Activated CD8-positive, alpha-beta T cell treated with anti-CD3 and anti-CD28 coated beads for 36 hours (primary cell): Measurements from ENCODE around the gene CXCL16. TPM values are rescaled to one million over a fixed set of nuclear protein-coding genes. Genes with fewer than 3 reads are reported as not detected.

Source experiments
- ATAC-seq: fragments of 200-7000 bp; cut with Tn5 transposase; one replicate; pipeline ENCODE4 v1.10.0; 2021; ENCODE audit warnings: mild to moderate bottlenecking, moderate library complexity
- CTCF ChIA-PET: fragments of 350-600 bp; sonication (Branson Sonifier 250); formaldehyde crosslinking; loops from one replicate; lab custom pipeline; 2021; ENCODE audit warnings: antibody characterized with exemption; lab: Charles Lee
- POLR2A ChIA-PET: fragments of 350-600 bp; sonication (Branson Sonifier 250); formaldehyde crosslinking; loops from one replicate; lab custom pipeline; 2021; ENCODE audit warnings: antibody characterized with exemption; lab: Charles Lee
- DNase-seq: peaks from one replicate; pipeline ENCODE4 v3.0.0-alpha.2; 2020
- H3K27ac Mint-ChIP-seq: one replicate; pipeline ENCODE4 v1.8.0; 2021; ENCODE audit warnings: mild to moderate bottlenecking, mixed read lengths
- H3K27me3 Mint-ChIP-seq: one replicate; pipeline ENCODE4 v1.8.0; 2021; ENCODE audit warnings: mixed read lengths
- H3K36me3 Mint-ChIP-seq: one replicate; pipeline ENCODE4 v1.8.0; 2021; ENCODE audit warnings: low read depth, mixed read lengths
- H3K4me1 Mint-ChIP-seq: one replicate; pipeline ENCODE4 v1.8.0; 2021; ENCODE audit warnings: low read depth, mixed read lengths
- H3K4me3 Mint-ChIP-seq: one replicate; pipeline ENCODE4 v1.8.0; 2021; ENCODE audit warnings: mild to moderate bottlenecking, moderate library complexity, mixed read lengths
- H3K9me3 Mint-ChIP-seq: one replicate; pipeline ENCODE4 v1.8.0; 2021; ENCODE audit warnings: mixed read lengths
- CTCF ChIP-seq: fragments of 200-600 bp; IDR thresholded peaks from one replicate; pipeline ENCODE4 v1.8.0; 2022; ENCODE audit warnings: antibody characterized with exemption, mild to moderate bottlenecking
- intact Hi-C: fragments of 100-400 bp; cut with micrococcal nuclease; formaldehyde crosslinking; loops from one replicate; pipeline ENCODE4 v1.10.0; 2022
- total RNA-seq, 2 experiments: library from RNA; stranded (reverse); gene quantifications; one replicate each; pipeline ENCODE4 v1.2.3, GENCODE V29; 2021

CXCL16 gene
- total RNA-seq, 2 experiments from 2014 or later: 2.0 to 2.5 TPM

GRCh38 chr17:4777969-4778760 is 38.4 kb upstream of the CXCL16 start:
- intact Hi-C loops: no loop called here
- POLR2A ChIA-PET: interaction anchor here (1.0 kb wide), 1 partner anchor 21 kb away, joined by 3 read pairs; no protein-coding TSS in a partner anchor

GRCh38 chr17:4772235-4772613 is 32.5 kb upstream of the CXCL16 start:
- H3K27ac Mint-ChIP-seq: no peak overlapping the region
- no peak for ATAC-seq
- H3K4me1 Mint-ChIP-seq: peaks cover 6% of the 10 kb centered on the region
- H3K4me3 Mint-ChIP-seq: no peak overlapping the region
- H3K36me3 Mint-ChIP-seq: no peaks in the 10 kb centered on the region
- DNase-seq: no peak
- CTCF ChIA-PET: interaction anchor here (0.7 kb wide), 1 partner anchor 17 kb away, joined by 3 read pairs; the partner anchor contains the start of gene GLTPD2
- peaks cover 2% of the 10 kb centered on the region for H3K27me3 Mint-ChIP-seq
- no peaks in the 10 kb centered on the region for H3K9me3 Mint-ChIP-seq
- POLR2A ChIA-PET: no interaction called here
- no peak for TF ChIP-seq CTCF
- intact Hi-C loops: no loop called here

More at GRCh38 chr17:4777969-4778760, 38.4 kb upstream of the CXCL16 start:
- no peaks in the 10 kb centered on the region for H3K36me3 Mint-ChIP-seq
- H3K9me3 Mint-ChIP-seq: no peaks in the 10 kb centered on the region
- no peak for DNase-seq
- CTCF ChIA-PET: interaction anchor here (2.1 kb wide), 1 partner anchor 12 kb away, joined by 11 read pairs; no protein-coding TSS in a partner anchor
- no peaks in the 10 kb centered on the region for H3K4me1 Mint-ChIP-seq
- H3K27ac Mint-ChIP-seq: no peak overlapping the region
- no peak for TF ChIP-seq CTCF
- H3K4me3 Mint-ChIP-seq: no peak overlapping the region
- H3K27me3 Mint-ChIP-seq: peaks cover 12% of the 10 kb centered on the region
- ATAC-seq: no peak

- Mint-ChIP-seq H3K9me3 (no peaks in the 10 kb centered on the region), H3K36me3 (no peaks in the 10 kb centered on the region), H3K4me3 (no peak within 1 kb of the TSS), H3K4me1 (peaks cover 6% of the 10 kb centered on the region), H3K27me3 (peaks cover 2% of the 10 kb centered on the region), H3K27ac (no peak within 1 kb of the TSS)
- peak; percentile 47 for DNase-seq
- peak; percentile 85 for ATAC-seq
- intact Hi-C loops: no loop called here
- ChIA-PET POLR2A (interaction anchor here (0.7 kb wide), 1 partner anchor 453 kb away, joined by 3 read pairs; no protein-coding TSS in a partner anchor), CTCF (interaction anchor here (0.7 kb wide), 1 partner anchor 18 kb away, joined by 3 read pairs; the partner anchor contains the start of gene GLTPD2)
- TF ChIP-seq CTCF: no peak
Measured at GRCh38 chr17:4771519-4772234, 31.9 kb upstream of the CXCL16 start, which contains the start of gene TM4SF5. TSS of gene TM4SF5 (plus strand) at chr17:4771886. CDS start at chr17:4771923, 37 bp downstream.

- CTCF ChIA-PET: no interaction called here
- no peak overlapping the region for H3K4me3 Mint-ChIP-seq
Measured at GRCh38 chr17:4769628-4770027, 29.9 kb upstream of the CXCL16 start.

More at GRCh38 chr17:4769628-4770027, 29.9 kb upstream of the CXCL16 start:
- DNase-seq (no peak), ATAC-seq (no peak)
- H3K27me3 Mint-ChIP-seq: peaks cover 2% of the 10 kb centered on the region
- no peak for TF ChIP-seq CTCF
- no peak overlapping the region for H3K27ac Mint-ChIP-seq
- H3K9me3 Mint-ChIP-seq: no peaks in the 10 kb centered on the region
- intact Hi-C loops: no loop called here
- no peaks in the 10 kb centered on the region for H3K36me3 Mint-ChIP-seq
- H3K4me1 Mint-ChIP-seq: peaks cover 6% of the 10 kb centered on the region
- POLR2A ChIA-PET: no interaction called here
